Gastrocnemius medialis (tissue), 4 donors: ENCODE data around the gene PLA2G4D.

Experiments
- POLR2A ChIP-seq, 2 donors: fragments of 450-650 bp; IDR thresholded peaks; one replicate each; pipeline ENCODE4 v1.6.1; 2017; ENCODE audit warnings: antibody characterized with exemption in 2 of 2, mild to moderate bottlenecking in 2 of 2, moderate library complexity in 2 of 2
- TF ChIP-seq, protein P1 (sequence below), 5 experiments: fragments of 450-650 bp in 3 of 5; fragments of 200-600 bp in 2 of 5; sonication (generic) in 2 of 5; IDR thresholded peaks in 4 of 5; conservative IDR thresholded peaks in 1 of 5; 1 replicate in 4 of 5; 2 replicates in 1 of 5; pipeline ENCODE4 v1.5.1; 2016 to 2019; ENCODE audit warnings: antibody characterized with exemption in 5 of 5, mild to moderate bottlenecking in 3 of 5, moderate library complexity in 3 of 5

DNA sequence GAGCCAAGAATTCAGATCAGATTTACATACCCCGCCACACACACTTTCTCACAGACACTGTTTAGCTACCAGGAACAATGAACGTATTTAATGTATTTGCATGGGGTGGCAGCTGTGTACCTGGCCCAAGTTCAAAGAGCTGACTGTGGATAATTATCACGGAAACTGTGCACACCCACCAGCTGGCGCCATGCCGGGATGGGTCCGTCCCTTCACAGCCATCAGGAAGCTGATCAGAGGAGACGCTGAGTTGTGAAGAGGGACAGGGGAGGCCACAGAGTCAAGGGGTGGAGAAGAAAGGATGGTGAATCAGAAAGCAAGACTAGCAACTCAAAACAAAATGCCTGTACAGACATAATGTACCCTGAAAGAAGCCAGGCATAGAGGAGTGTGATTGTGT lies 13.1 kb upstream of the PLA2G4D start:
- TF ChIP-seq, protein P1, sequence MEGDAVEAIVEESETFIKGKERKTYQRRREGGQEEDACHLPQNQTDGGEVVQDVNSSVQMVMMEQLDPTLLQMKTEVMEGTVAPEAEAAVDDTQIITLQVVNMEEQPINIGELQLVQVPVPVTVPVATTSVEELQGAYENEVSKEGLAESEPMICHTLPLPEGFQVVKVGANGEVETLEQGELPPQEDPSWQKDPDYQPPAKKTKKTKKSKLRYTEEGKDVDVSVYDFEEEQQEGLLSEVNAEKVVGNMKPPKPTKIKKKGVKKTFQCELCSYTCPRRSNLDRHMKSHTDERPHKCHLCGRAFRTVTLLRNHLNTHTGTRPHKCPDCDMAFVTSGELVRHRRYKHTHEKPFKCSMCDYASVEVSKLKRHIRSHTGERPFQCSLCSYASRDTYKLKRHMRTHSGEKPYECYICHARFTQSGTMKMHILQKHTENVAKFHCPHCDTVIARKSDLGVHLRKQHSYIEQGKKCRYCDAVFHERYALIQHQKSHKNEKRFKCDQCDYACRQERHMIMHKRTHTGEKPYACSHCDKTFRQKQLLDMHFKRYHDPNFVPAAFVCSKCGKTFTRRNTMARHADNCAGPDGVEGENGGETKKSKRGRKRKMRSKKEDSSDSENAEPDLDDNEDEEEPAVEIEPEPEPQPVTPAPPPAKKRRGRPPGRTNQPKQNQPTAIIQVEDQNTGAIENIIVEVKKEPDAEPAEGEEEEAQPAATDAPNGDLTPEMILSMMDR (IDR thresholded peaks at IDR 0.05 in 4 of 5, conservative IDR thresholded peaks at IDR 0.05 in 1 of 5): no peak
- TF ChIP-seq POLR2A (IDR thresholded peaks at IDR 0.05): no peak
